ENCODE measurements around the gene TOMM70. TPM values are rescaled to one million over a fixed set of nuclear protein-coding genes. Genes with fewer than 3 reads are reported as not detected.

Gene TOMM70
- 26.3 and 36.9 TPM in 2 replicates for total RNA-seq

DNA sequence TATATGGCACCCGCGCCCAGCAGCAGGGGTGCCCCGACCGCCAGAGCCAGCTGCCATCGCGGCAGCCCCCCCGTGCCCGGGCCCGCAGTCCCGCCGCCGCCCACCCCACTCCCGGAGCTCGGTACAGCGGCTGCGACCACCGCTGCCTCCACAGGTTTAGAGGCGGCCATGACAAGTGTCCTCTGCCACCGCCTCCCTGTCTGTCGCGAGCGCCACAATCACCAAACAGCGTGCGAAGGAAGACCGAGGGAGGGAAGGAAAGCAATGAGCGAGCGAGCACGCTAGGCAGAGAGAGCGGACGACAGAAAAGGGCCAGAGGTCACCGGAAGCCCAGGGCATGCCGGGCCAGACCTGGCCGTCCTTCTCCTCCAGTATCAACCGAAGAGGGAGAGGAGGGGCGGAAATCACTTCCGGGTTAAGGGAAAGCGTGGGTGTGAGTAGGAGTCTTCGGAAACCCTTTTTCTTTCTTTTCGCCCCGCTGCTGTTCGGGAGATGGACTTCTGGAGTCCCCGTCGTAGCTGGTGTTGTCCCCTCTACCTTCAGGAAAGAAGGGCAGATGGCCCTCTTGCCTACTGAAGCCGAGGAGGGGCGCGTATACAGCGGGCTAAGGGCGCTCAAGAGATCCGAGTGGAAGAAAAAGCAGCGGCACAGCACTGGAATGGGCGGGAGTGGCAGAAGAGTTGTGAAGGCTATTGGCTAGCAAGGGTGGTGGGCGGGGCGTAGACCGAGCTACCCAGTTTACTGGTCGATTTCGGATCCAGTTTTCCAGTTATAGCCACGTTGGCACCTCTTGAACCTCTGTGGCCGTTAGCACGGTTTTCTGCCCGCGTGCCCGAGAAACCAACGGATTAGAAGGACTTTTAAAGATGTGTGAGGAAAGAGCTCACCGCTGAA is at the start of gene TOMM70, which contains the start of gene LNP1:
TOMM70 (minus strand) TSS at position 310 of the 894 bp plus-strand sequence; CDS start at position 170, 140 bp downstream.
LNP1 (plus strand) TSS at position 760 of the 894 bp plus-strand sequence. CDS start 28,191 bp downstream, outside the sequence.

DNA sequence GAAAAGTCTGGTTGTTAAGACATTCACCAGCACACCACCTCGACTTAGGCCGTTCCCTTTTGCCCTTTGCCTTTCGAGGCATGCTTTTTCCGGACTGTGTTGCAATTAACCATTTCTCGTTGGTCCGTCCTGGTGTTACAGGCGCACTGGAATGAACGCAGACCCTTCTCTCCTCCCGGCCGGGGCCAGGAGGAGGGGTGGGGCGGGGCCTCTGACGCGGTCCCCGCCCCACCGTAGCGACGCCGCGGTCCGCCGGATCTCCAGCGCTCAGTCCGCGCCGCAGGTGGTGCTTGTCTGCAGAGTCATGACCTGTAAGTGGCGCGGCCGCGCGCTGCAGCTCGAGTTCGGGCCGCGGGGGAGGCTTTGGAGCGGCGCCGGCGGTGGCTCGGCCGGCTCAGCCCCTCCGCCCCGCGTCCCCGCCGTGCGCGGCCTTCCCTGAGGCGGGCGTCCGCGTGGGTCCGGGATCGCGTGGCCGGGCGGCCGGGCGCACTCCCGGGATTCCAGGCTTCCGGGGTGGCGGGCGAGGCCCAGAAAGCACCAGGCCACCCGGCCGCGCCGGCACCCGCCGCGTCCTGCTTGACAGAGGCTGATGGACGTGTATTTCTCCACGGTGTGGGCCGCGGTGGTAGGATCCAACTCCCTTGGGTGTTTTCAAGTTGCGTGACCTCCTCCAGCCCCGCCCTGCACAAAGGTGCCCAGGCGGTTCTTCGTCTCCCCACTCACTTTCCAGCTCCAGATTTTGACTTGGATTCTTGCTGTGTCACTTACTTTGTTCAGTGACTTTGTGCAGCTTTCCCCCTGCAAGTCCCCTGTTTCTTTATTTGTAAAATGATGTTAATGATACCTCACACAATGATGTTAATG is 66.2 kb downstream of the TOMM70 start, which contains the start of gene NIT2:
NIT2 (plus strand) TSS at position 270 of the 864 bp plus-strand sequence; CDS start at position 305, 35 bp downstream.

Other genes starting within 250 kb of the TOMM70 start
- 35.3 and 40.9 TPM in 2 replicates for gene TBC1D23, start 140.1 kb downstream of the TOMM70 start, total RNA-seq
- 7.0 and 8.7 TPM in 2 replicates for gene NIT2, start 66.3 kb downstream of the TOMM70 start, total RNA-seq
- gene LNP1, start 450 bp upstream of the TOMM70 start, total RNA-seq = 0.34 and 0.76 TPM in 2 replicates
- gene TMEM45A, start 91.5 kb upstream of the TOMM70 start, total RNA-seq = 12.0 and 13.9 TPM in 2 replicates
- gene ADGRG7, start 208.5 kb upstream of the TOMM70 start, total RNA-seq = not detected in 2 replicates

All from dermis lymphatic vessel endothelial cell (primary cell).